HCT116 (cell line): ENCODE measurements around the gene BRINP1. TPM values are rescaled to one million over a fixed set of nuclear protein-coding genes. Genes with fewer than 3 reads are reported as not detected.

Experiments used
- ATAC-seq: fragments of 200-7000 bp; cut with Tn5 transposase; 2 replicates; pipeline ENCODE4 v1.9.1; 2020; ENCODE audit warnings: mild to moderate bottlenecking, moderate library complexity
- BruUV-seq: library from RNA; stranded (reverse); fragments of 400-500 nt; replicated peaks from 2 replicates; lab custom pipeline; 2021; lab: Mats Ljungman, UMichigan
- CTCF ChIA-PET: fragments of 300-600 bp; sonication (Branson Sonifier 250); formaldehyde crosslinking; loops from one replicate; lab custom pipeline; 2021; ENCODE audit warnings: antibody characterized with exemption; lab: Charles Lee
- POLR2A ChIA-PET: fragments of 300-600, 350-600 bp; sonication (Branson Sonifier 250); formaldehyde crosslinking; loops from one replicate; lab custom pipeline; 2021; ENCODE audit warnings: antibody characterized with exemption; lab: Charles Lee
- RAD21 ChIA-PET, 2 experiments: fragments of 300-600 bp; sonication (Branson Sonifier 250); formaldehyde crosslinking; loops; one replicate each; lab custom pipeline; 2023; ENCODE audit warnings: low total read pairs in 2 of 2; ENCODE audit not compliant: uncharacterized antibody in 2 of 2, unreplicated experiment in 2 of 2, low non-redundant PET in 1 of 2; lab: Charles Lee
- DNase-seq: peaks from one replicate; pipeline ENCODE4 v3.0.0-alpha.2; 2010; ENCODE audit warnings: low read depth, low spot score
- H2AFZ ChIP-seq: fragments of 200-600 bp; shearing (Covaris generic), sonication (generic); 2 replicates; pipeline ENCODE4 v1.6.1; 2017; ENCODE audit warnings: low read depth, mixed run types, mixed read lengths, antibody characterized with exemption, low read length; ENCODE audit not compliant: poor library complexity, severe bottlenecking
- H3K27ac ChIP-seq: 2 replicates; pipeline ENCODE4 v1.5.1; 2012; ENCODE audit warnings: low read depth, low read length
- H3K27me3 ChIP-seq: fragments of 200-600 bp; sonication (generic); 2 replicates; pipeline ENCODE4 v1.6.1; 2016; ENCODE audit warnings: mixed run types, low read length, mixed read lengths; ENCODE audit not compliant: insufficient read depth
- H3K36me3 ChIP-seq, 2 experiments: fragments of 200-500 bp in 1 of 2; fragments of 200-600 bp in 1 of 2; sonication (Bioruptor generic) in 1 of 2; sonication (generic) in 1 of 2; 2 replicates each; pipeline versions ENCODE4 v1.5.1 to v1.6.1; 2014 to 2016; ENCODE audit warnings: low read length in 2 of 2, inconsistent platforms in 1 of 2, mixed read lengths in 1 of 2, mixed run types in 1 of 2; ENCODE audit not compliant: insufficient read depth in 2 of 2, control insufficient read depth in 1 of 2
- H3K4me1 ChIP-seq, 2 experiments: fragments of 200-600 bp in 1 of 2; sonication (generic) in 1 of 2; 2 replicates each; pipeline versions ENCODE4 v1.5.1 to v1.6.1; 2012 to 2017; ENCODE audit warnings: low read length in 2 of 2, inconsistent platforms in 1 of 2, mild to moderate bottlenecking in 1 of 2, mixed read lengths in 1 of 2, mixed run types in 1 of 2, moderate library complexity in 1 of 2; ENCODE audit not compliant: insufficient read depth in 2 of 2, control insufficient read depth in 1 of 2
- H3K4me2 ChIP-seq: fragments of 200-600 bp; sonication (generic); 2 replicates; pipeline ENCODE4 v1.6.1; 2017; ENCODE audit warnings: mixed run types, low read length, mixed read lengths
- H3K4me3 ChIP-seq, 2 experiments: fragments of 200-600 bp in 1 of 2; sonication (generic) in 1 of 2; replicated peaks in 1 of 2; 2 replicates each; pipeline ENCODE4 v1.5.1; 2011 to 2016; ENCODE audit warnings: low read length in 2 of 2, control low read depth in 1 of 2, low read depth in 1 of 2, mild to moderate bottlenecking in 1 of 2, mixed read lengths in 1 of 2, mixed run types in 1 of 2
- H3K79me2 ChIP-seq: fragments of 200-600 bp; sonication (generic); 2 replicates; pipeline ENCODE4 v1.6.1; 2017; ENCODE audit warnings: mild to moderate bottlenecking, mixed run types, low read length, moderate library complexity, mixed read lengths; ENCODE audit not compliant: insufficient read depth
- H3K9ac ChIP-seq: fragments of 200-600 bp; sonication (generic); 2 replicates; pipeline ENCODE4 v1.6.1; 2016; ENCODE audit warnings: low read length, mixed read lengths
- H3K9me2 ChIP-seq: fragments of 200-600 bp; sonication (generic), shearing (Covaris generic); 2 replicates; pipeline ENCODE4 v1.6.1; 2017; ENCODE audit warnings: mixed run types, mild to moderate bottlenecking, moderate library complexity; ENCODE audit not compliant: insufficient read depth
- H3K9me3 ChIP-seq, 2 experiments: fragments of 200-500 bp in 1 of 2; fragments of 200-600 bp in 1 of 2; sonication (Bioruptor generic) in 1 of 2; sonication (generic) in 1 of 2; 2 replicates each; pipeline ENCODE4 v1.6.1; 2014 to 2017; ENCODE audit warnings: low read length in 2 of 2, mixed read lengths in 2 of 2, inconsistent platforms in 1 of 2, low read depth in 1 of 2, mild to moderate bottlenecking in 1 of 2, mixed run types in 1 of 2, moderate library complexity in 1 of 2; ENCODE audit not compliant: control insufficient read depth in 1 of 2, insufficient read depth in 1 of 2
- H4K20me1 ChIP-seq: fragments of 200-600 bp; sonication (generic), shearing (Covaris generic); 2 replicates; pipeline ENCODE4 v1.6.1; 2017; ENCODE audit warnings: mixed run types, mild to moderate bottlenecking, moderate library complexity; ENCODE audit not compliant: insufficient read depth
- ATF3 ChIP-seq: IDR thresholded peaks from 2 replicates; pipeline ENCODE4 v1.6.1; 2012
- CEBPB ChIP-seq: IDR thresholded peaks from 2 replicates; pipeline ENCODE4 v1.6.1; 2012; ENCODE audit warnings: low read depth
- ELF1 ChIP-seq: IDR thresholded peaks from 2 replicates; pipeline ENCODE4 v1.6.1; 2012; ENCODE audit warnings: low read depth, borderline replicate concordance
- EZH2 ChIP-seq: fragments of 200-600 bp; sonication (generic); IDR thresholded peaks from 2 replicates; pipeline ENCODE4 v1.6.1; 2017; ENCODE audit warnings: antibody characterized with exemption, mixed run types
- FOSL1 ChIP-seq: IDR thresholded peaks from 2 replicates; pipeline ENCODE4 v1.6.1; 2012; ENCODE audit warnings: low read depth
- JUND ChIP-seq: IDR thresholded peaks from 2 replicates; pipeline ENCODE4 v1.6.1; 2012
- REST ChIP-seq: IDR thresholded peaks from 2 replicates; pipeline ENCODE4 v1.6.1; 2012; ENCODE audit warnings: low read depth
- TCF7L2 ChIP-seq: IDR thresholded peaks from 2 replicates; pipeline ENCODE4 v1.7.0; 2011; ENCODE audit warnings: borderline replicate concordance, inconsistent platforms; ENCODE audit not compliant: insufficient read depth, insufficient read length; ENCODE audit errors: extremely low read depth
- ZFX ChIP-seq: fragments of 450-650 bp; IDR thresholded peaks from 2 replicates; pipeline ENCODE4 v1.6.1; 2017
- ZNF274 ChIP-seq: fragments of 200-500 bp; sonication (Bioruptor generic); IDR thresholded peaks from 2 replicates; pipeline ENCODE4 v1.6.1; 2014; ENCODE audit warnings: mild to moderate bottlenecking, low read depth, low read length, inconsistent platforms
- intact Hi-C: fragments of 100-400 bp; cut with micrococcal nuclease; formaldehyde crosslinking; loops from 2 replicates; pipeline ENCODE4 v1.10.0; 2022
- total RNA-seq: library from RNA; stranded (reverse); gene quantifications from one replicate; pipeline ENCODE4 v1.2.1, GENCODE V29; 2021; ENCODE audit not compliant: unreplicated experiment

BRINP1 gene
- total RNA-seq, 1 experiment from 2014 or later: not detected

- intact Hi-C loops: no loop called here
- H3K36me3 ChIP-seq: no peaks in the 10 kb centered on the region
- no peak overlapping the region for H3K4me2 ChIP-seq
- H3K4me3 ChIP-seq: no peak overlapping the region
- DNase-seq (no peak), ATAC-seq (no peak)
- POLR2A ChIA-PET: no interaction called here
- BruUV-seq: no TSS peak
- no peaks in the 10 kb centered on the region for H3K79me2 ChIP-seq
- peaks cover 0 to 3% of the 10 kb centered on the region in 2 experiments; a peak in 1 of 4 replicates for H3K9me3 ChIP-seq
- H4K20me1 ChIP-seq: no peaks in the 10 kb centered on the region
- RAD21 ChIA-PET: no interaction called here
- no peak overlapping the region for H3K27ac ChIP-seq
- H3K9ac ChIP-seq: no peak overlapping the region
- no peaks in the 10 kb centered on the region for H3K4me1 ChIP-seq
- H2AFZ ChIP-seq: no peak overlapping the region
- TF ChIP-seq JUND (no peak), ELF1 (no peak), ZFX (no peak), CEBPB (no peak), EZH2 (no peak), TCF7L2 (no peak), REST (no peak), FOSL1 (no peak), ATF3 (no peak), ZNF274 (no peak)
- CTCF ChIA-PET: no interaction called here
- H3K9me2 ChIP-seq: no peaks in the 10 kb centered on the region
- no peaks in the 10 kb centered on the region for H3K27me3 ChIP-seq
Observed at GRCh38 chr9:119302988-119303698, 66.1 kb downstream of the BRINP1 start.
